Effector memory CD8-positive, alpha-beta T cell (primary cell): Measurements from ENCODE around the gene ANTXRL.
A peak's percentile ranks its signal among the peaks of the same experiment; 100 is the strongest.
"Not testable (repeated sequence)": the region's sequence is repeated elsewhere in the genome, so short reads cannot be mapped to it uniquely, and the experiment has no call there.

ENCODE experiments used
- ATAC-seq: fragments of 150-1000 bp; cut with Tn5 transposase; replicated peaks from 2 replicates; pipeline ENCODE4 v1.10.0; 2021; ENCODE audit warnings: mild to moderate bottlenecking, moderate library complexity
- DNase-seq, 3 experiments: peaks; one replicate each; pipeline ENCODE4 v3.0.0; 2021
- H3K27ac Mint-ChIP-seq, 2 donors: one replicate each; pipeline ENCODE4 v1.8.0; 2022; ENCODE audit warnings: mild to moderate bottlenecking in 2 of 2, mixed read lengths in 2 of 2, moderate library complexity in 2 of 2
- H3K27me3 Mint-ChIP-seq, 2 donors: one replicate each; pipeline ENCODE4 v1.8.0; 2022; ENCODE audit warnings: mixed read lengths in 2 of 2
- H3K36me3 Mint-ChIP-seq: one replicate; pipeline ENCODE4 v1.8.0; 2022; ENCODE audit warnings: mild to moderate bottlenecking, moderate library complexity, mixed read lengths; ENCODE audit not compliant: insufficient read depth
- H3K4me1 Mint-ChIP-seq, 2 donors: one replicate each; pipeline ENCODE4 v1.8.0; 2022; ENCODE audit warnings: low read depth in 2 of 2, mixed read lengths in 2 of 2
- H3K4me3 Mint-ChIP-seq, 2 donors: one replicate each; pipeline ENCODE4 v1.8.0; 2022; ENCODE audit warnings: mild to moderate bottlenecking in 2 of 2, mixed read lengths in 2 of 2, moderate library complexity in 2 of 2
- H3K9me3 Mint-ChIP-seq, 2 donors: one replicate each; pipeline ENCODE4 v1.8.0; 2022; ENCODE audit warnings: mixed read lengths in 2 of 2

Gene ANTXRL

GRCh38 chr10:46308113-46308415, 21.3 kb downstream of the ANTXRL start:
- Mint-ChIP-seq H3K9me3 (no peaks in the 10 kb centered on the region), H3K27ac (no peak overlapping the region), H3K27me3 (peaks cover 8 to 31% of the 10 kb centered on the region in 2 donors), H3K36me3 (no peaks in the 10 kb centered on the region), H3K4me1 (no peaks in the 10 kb centered on the region), H3K4me3 (no peak overlapping the region)
- ATAC-seq (no peak), DNase-seq (no peak)

- no peak for DNase-seq
- no peak for ATAC-seq
- no peaks in the 10 kb centered on the region for H3K4me1 Mint-ChIP-seq
- no peaks in the 10 kb centered on the region for H3K36me3 Mint-ChIP-seq
- H3K27me3 Mint-ChIP-seq, result peaks cover 8 to 31% of the 10 kb centered on the region in 2 donors
- no peaks in the 10 kb centered on the region for H3K9me3 Mint-ChIP-seq
- H3K4me3 Mint-ChIP-seq, result no peak overlapping the region
- H3K27ac Mint-ChIP-seq, result peak overlapping the region; percentile 36 to 38
These were observed 22.1 kb downstream of the ANTXRL start for GRCh38 chr10:46308666-46309450.

DNA sequence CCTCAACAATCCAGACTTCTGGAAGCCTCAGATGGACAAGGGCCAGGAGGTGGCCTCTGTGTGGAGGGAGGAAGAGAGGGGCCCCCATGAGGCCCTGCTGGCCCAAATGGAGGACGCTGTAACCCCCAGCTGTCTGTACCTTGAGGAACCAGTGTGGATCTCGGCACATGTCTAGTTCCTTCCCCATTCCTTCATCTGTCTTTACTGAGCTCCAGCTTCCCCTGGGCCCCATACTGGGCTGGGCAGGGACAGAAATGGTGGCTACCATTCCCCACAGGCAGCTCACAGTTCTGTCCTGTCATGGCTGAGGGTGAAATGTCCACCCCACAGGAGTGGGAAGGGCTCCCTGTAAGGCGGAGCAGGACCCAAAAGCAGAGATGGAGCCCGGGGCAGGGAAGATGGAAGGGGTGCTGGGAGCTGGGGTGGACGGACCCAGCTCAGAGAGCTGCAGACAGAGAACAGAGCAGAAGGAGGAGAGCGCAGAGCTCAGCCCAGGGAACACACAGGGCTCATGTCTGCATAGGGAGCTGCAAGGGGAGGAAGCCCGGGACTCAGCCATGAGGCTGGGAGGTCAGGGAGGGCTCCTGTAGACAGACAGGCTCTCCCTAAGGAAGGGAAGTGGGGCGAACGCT, 22.8 kb downstream of the ANTXRL start:
- peaks cover 8 to 31% of the 10 kb centered on the region in 2 donors for H3K27me3 Mint-ChIP-seq
- no peak for ATAC-seq
- no peaks in the 10 kb centered on the region for H3K36me3 Mint-ChIP-seq
- H3K9me3 Mint-ChIP-seq, result no peaks in the 10 kb centered on the region
- no peak for DNase-seq
- peak overlapping the region; percentile 36 to 38 for H3K27ac Mint-ChIP-seq
- no peak overlapping the region for H3K4me3 Mint-ChIP-seq
- no peaks in the 10 kb centered on the region for H3K4me1 Mint-ChIP-seq

DNA sequence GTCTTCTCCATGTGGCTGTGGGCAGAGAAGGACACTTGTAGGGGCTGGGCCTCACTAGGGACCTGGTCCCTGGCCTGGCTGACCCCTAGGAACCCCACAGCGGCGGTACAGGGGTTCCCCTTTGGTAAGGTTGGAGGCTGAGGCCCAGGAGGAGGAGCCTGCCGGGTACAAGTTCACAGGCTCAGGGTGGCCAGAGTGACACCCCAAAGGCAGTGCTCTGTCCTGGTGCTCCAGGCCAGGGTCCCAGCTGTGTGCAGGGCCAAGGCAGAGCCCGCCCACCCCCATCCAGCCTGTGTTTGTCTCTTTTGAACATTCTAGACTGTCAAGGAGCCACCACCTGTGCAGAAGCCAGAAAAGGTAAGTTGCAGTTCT, 23.3 kb downstream of the ANTXRL start:
- H3K4me1 Mint-ChIP-seq, result no peaks in the 10 kb centered on the region
- H3K27me3 Mint-ChIP-seq, result peaks cover 8 to 31% of the 10 kb centered on the region in 2 donors
- peak overlapping the region in 1 of 2 donors; percentile 36 for H3K27ac Mint-ChIP-seq
- H3K9me3 Mint-ChIP-seq, result no peaks in the 10 kb centered on the region
- H3K4me3 Mint-ChIP-seq, result no peak overlapping the region
- no peaks in the 10 kb centered on the region for H3K36me3 Mint-ChIP-seq
- no peak for DNase-seq
- no peak for ATAC-seq

DNA sequence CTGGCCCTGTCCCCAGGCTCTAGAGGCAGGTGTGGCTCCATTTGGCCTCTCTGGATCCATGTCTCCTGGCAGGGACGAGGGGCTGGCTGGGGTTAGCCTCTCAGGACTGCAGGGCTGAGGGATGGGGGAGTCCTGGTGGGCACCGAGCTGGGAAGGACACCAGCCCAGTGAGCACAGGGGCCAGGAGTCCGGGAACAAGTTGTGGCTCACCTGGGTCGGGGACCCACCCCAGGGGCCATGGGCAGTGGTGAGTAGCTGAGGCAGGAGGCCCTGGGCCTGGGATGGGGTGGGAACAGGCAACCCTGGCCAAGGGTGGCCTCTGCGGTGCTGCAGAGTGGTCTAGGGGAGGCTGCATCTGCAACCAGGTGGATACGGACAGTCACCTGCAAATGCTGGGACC, 24.1 kb downstream of the ANTXRL start:
- Mint-ChIP-seq H3K36me3 (no peaks in the 10 kb centered on the region), H3K9me3 (no peaks in the 10 kb centered on the region), H3K27ac (no peak overlapping the region), H3K27me3 (peaks cover 8 to 36% of the 10 kb centered on the region in 2 donors), H3K4me3 (no peak overlapping the region), H3K4me1 (no peaks in the 10 kb centered on the region)
- DNase-seq, result no peak
- ATAC-seq, result no peak

- Mint-ChIP-seq H3K27me3 (peaks cover 8 to 36% of the 10 kb centered on the region in 2 donors), H3K36me3 (no peaks in the 10 kb centered on the region)
- ATAC-seq, result no peak
These were observed 24.7 kb downstream of the ANTXRL start for GRCh38 chr10:46311501-46311951.

DNA sequence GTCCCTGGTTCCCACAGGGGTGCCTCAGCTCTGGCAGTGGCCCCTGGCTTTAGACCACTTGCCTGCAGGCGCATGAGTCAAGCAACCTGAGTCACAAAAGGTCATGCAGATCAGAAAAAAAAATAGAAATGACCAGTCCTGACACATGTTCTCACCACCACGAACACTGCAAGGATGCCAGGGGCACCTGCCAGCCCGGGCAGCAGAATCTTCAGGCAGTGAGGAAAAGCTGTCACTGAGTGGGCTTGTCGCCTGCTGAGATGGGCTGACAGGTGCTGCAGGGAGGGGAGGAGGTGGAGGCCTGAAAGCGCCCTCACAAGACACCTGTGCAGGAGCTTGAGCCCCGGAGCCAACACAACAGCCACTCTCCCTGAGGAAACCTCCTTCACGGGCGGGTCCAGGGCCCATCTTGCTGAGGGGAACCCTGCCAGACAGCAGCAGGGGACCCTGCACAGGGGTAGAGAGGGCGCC, 25.2 kb downstream of the ANTXRL start:
- H3K27me3 Mint-ChIP-seq, result peaks cover 8 to 34% of the 10 kb centered on the region in 2 donors
- not testable (repeated sequence) for H3K27ac Mint-ChIP-seq, H3K4me3 Mint-ChIP-seq, H3K4me1 Mint-ChIP-seq, ATAC-seq, DNase-seq, H3K9me3 Mint-ChIP-seq, H3K36me3 Mint-ChIP-seq

More at GRCh38 chr10:46311501-46311951, 24.7 kb downstream of the ANTXRL start:
- DNase-seq, result no peak
- no peaks in the 10 kb centered on the region for H3K9me3 Mint-ChIP-seq
- H3K4me1 Mint-ChIP-seq, result no peaks in the 10 kb centered on the region
- H3K27ac Mint-ChIP-seq, result no peak overlapping the region
- no peak overlapping the region for H3K4me3 Mint-ChIP-seq

DNA sequence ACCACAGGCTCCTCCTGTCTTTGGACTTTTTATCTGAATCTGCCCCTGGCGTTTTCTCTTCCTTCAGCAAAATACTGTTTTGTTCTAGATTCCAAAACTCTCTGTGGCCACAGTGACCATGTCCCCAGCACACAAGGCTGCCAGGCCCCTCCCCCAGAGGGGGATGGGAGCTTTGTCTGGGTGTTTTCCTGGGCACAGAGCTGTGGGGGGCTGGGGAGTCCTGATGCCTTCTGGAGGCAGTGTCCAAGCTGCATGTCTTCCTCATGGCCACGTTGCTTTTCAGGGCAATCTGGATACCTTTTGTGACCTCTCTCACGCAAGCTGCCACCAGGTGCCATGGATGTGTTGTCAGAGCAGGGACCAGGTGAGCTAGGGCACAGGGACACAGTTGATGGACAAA, 26.2 kb downstream of the ANTXRL start:
- no peaks in the 10 kb centered on the region for H3K4me1 Mint-ChIP-seq
- ATAC-seq (no peak), DNase-seq (no peak)
- H3K9me3 Mint-ChIP-seq, result no peaks in the 10 kb centered on the region
- no peak overlapping the region for H3K27ac Mint-ChIP-seq
- no peak overlapping the region for H3K4me3 Mint-ChIP-seq
- H3K27me3 Mint-ChIP-seq, result peaks cover 8 to 34% of the 10 kb centered on the region in 2 donors
- H3K36me3 Mint-ChIP-seq, result no peaks in the 10 kb centered on the region

DNA sequence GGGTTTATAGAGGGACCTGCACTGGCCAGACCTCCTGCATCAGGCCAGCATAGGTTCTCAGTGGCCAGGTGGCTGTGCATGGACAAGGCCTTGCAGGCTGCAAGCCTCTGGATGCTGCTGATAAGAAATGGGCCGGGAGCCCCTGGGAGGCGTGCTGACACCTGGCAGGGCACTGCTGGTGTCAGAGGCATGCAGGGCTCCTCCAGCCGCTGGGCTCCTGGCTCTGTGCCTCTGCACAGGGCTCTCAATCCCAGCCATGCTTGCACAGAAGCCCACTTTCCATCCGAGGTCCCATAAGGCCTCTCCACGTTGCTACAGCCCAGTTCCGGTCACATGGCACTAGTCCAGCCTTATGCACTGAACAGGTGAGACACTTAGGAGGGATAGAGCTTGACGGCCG, 27.3 kb downstream of the ANTXRL start:
- ATAC-seq, result no peak
- Mint-ChIP-seq H3K27me3 (peaks cover 8 to 26% of the 10 kb centered on the region in 2 donors), H3K36me3 (no peaks in the 10 kb centered on the region), H3K4me3 (no peak overlapping the region), H3K4me1 (no peaks in the 10 kb centered on the region), H3K27ac (no peak overlapping the region), H3K9me3 (no peaks in the 10 kb centered on the region)
- no peak for DNase-seq

GRCh38 chr10:46315071-46315860, 28.5 kb downstream of the ANTXRL start:
- H3K27me3 Mint-ChIP-seq, result peaks cover 0 to 14% of the 10 kb centered on the region in 2 donors
- ATAC-seq, H3K4me3 Mint-ChIP-seq, H3K4me1 Mint-ChIP-seq, H3K9me3 Mint-ChIP-seq, DNase-seq, H3K36me3 Mint-ChIP-seq, H3K27ac Mint-ChIP-seq: not testable (repeated sequence)

GRCh38 chr10:46317370-46317769, 30.6 kb downstream of the ANTXRL start:
- Mint-ChIP-seq H3K27me3 (peaks cover 0 to 13% of the 10 kb centered on the region in 2 donors), H3K27ac (no peak overlapping the region)

DNA sequence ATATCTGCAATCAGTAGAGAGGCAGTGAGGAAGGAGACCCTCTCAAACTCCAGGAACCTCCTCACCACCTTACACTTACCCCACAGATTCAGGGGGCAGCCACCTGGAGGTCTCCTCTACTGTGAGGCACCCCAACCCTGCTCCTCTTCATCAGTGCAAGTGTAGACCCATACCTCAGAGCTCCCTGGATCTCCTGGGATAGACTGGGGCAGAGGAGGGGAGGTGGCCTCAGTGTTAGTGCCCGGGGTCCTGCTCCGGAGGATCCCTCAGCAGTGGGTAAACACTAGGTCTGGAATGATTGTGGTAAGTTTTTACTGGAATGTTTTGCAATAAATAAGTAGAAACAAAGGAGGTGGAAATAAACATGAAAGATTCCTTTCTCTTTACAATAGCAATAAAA, 31.1 kb downstream of the ANTXRL start:
- no peaks in the 10 kb centered on the region for H3K36me3 Mint-ChIP-seq
- no peak for DNase-seq
- H3K27ac Mint-ChIP-seq, result no peak overlapping the region
- no peaks in the 10 kb centered on the region for H3K9me3 Mint-ChIP-seq
- no peak overlapping the region for H3K4me3 Mint-ChIP-seq
- peaks cover 0 to 13% of the 10 kb centered on the region in 2 donors for H3K27me3 Mint-ChIP-seq
- H3K4me1 Mint-ChIP-seq, result no peaks in the 10 kb centered on the region
- ATAC-seq, result no peak

More at GRCh38 chr10:46317370-46317769, 30.6 kb downstream of the ANTXRL start:
- H3K4me3 Mint-ChIP-seq, result no peak overlapping the region
- H3K36me3 Mint-ChIP-seq, result no peaks in the 10 kb centered on the region
- no peaks in the 10 kb centered on the region for H3K9me3 Mint-ChIP-seq
- DNase-seq (no peak), ATAC-seq (no peak)
- H3K4me1 Mint-ChIP-seq, result no peaks in the 10 kb centered on the region

- Mint-ChIP-seq H3K4me1 (no peaks in the 10 kb centered on the region), H3K4me3 (no peak overlapping the region), H3K27me3 (peaks cover 0 to 13% of the 10 kb centered on the region in 2 donors), H3K9me3 (no peaks in the 10 kb centered on the region), H3K36me3 (no peaks in the 10 kb centered on the region), H3K27ac (no peak overlapping the region)
- no peak for DNase-seq
- ATAC-seq, result no peak
These were observed 32.0 kb downstream of the ANTXRL start for GRCh38 chr10:46318799-46319198.
